Nucleus accumbens (tissue), 56 donors: ENCODE measurements around the gene AUTS2.
"Not testable (repeated sequence)": the region's sequence is repeated elsewhere in the genome, so short reads cannot be mapped to it uniquely, and the experiment has no call there.

Experiments used
- DNase-seq, 56 donors: peaks; one replicate each; lab custom pipeline; 2025; lab: John Stamatoyannopoulos, UW

AUTS2 gene

GRCh38 chr7:70720191-70720873 lies 1122.1 kb downstream of the AUTS2 start:
- DNase-seq, result no peak

GRCh38 chr7:70721500-70721899 lies 1123.2 kb downstream of the AUTS2 start:
- no peak for DNase-seq

- no peak for DNase-seq
These were observed 1125.1 kb downstream of the AUTS2 start for GRCh38 chr7:70723339-70723738.

GRCh38 chr7:70725448-70725847 lies 1127.2 kb downstream of the AUTS2 start:
- DNase-seq, result no peak

- DNase-seq, result no peak
These were observed 1128.0 kb downstream of the AUTS2 start for GRCh38 chr7:70726294-70726693.

- no peak for DNase-seq
These were observed 1128.7 kb downstream of the AUTS2 start for GRCh38 chr7:70726951-70727378.

GRCh38 chr7:70727861-70728260 lies 1129.6 kb downstream of the AUTS2 start:
- no peak for DNase-seq

- peak in 2 of 56 donors; percentile 9 to 15 for DNase-seq
These were observed 1130.7 kb downstream of the AUTS2 start for GRCh38 chr7:70728872-70729552.

- not testable (repeated sequence) for DNase-seq
These were observed 1131.4 kb downstream of the AUTS2 start for GRCh38 chr7:70729553-70730157.

GRCh38 chr7:70730451-70731110 lies 1132.3 kb downstream of the AUTS2 start:
- no peak for DNase-seq

- no peak for DNase-seq
These were observed 1134.8 kb downstream of the AUTS2 start for GRCh38 chr7:70733090-70733489.

- DNase-seq, result no peak
These were observed 1136.1 kb downstream of the AUTS2 start for GRCh38 chr7:70734411-70734810.

- DNase-seq, result no peak
These were observed 1137.0 kb downstream of the AUTS2 start for GRCh38 chr7:70735313-70735712.

- no peak for DNase-seq
These were observed 1138.6 kb downstream of the AUTS2 start for GRCh38 chr7:70736715-70737460.

GRCh38 chr7:70738151-70738885 lies 1140.0 kb downstream of the AUTS2 start:
- DNase-seq, result peak in 11 of 56 donors; percentile 10 to 56 (median 33)

GRCh38 chr7:70739646-70740210 lies 1141.5 kb downstream of the AUTS2 start:
- DNase-seq, result no peak

- no peak for DNase-seq
These were observed 1143.4 kb downstream of the AUTS2 start for GRCh38 chr7:70741666-70742065.

GRCh38 chr7:70743531-70744325 lies 1145.5 kb downstream of the AUTS2 start:
- no peak for DNase-seq

GRCh38 chr7:70744492-70744891 lies 1146.2 kb downstream of the AUTS2 start:
- peak in 4 of 56 donors; percentile 15 to 31 (median 17) for DNase-seq
